ENCODE results near the gene MRI1.

Gene MRI1

GRCh38 chr19:13768510-13768909 is 4.2 kb downstream of the MRI1 start:
- Histone ChIP-seq H2AFZ (ENCODE audit: low read depth, low read length) (no peak overlapping the region), H3K36me3 (replicated peaks; ENCODE audit: low read depth, low read length) (peaks cover 20% of the 10 kb centered on the region), H3K4me3 (ENCODE audit: low read length) (no peak overlapping the region), H3K27ac (ENCODE audit: low read length) (no peak overlapping the region), H3K79me2 (ENCODE audit: low read length) (peaks cover 17% of the 10 kb centered on the region), H3K4me2 (ENCODE audit: low read length) (no peak overlapping the region), H3K9ac (ENCODE audit: low read length) (no peak overlapping the region), H3K4me1 (ENCODE audit: low read length) (peaks cover 8% of the 10 kb centered on the region), H3K9me3 (ENCODE audit: insufficient read depth, low read length) (no peaks in the 10 kb centered on the region), H3K27me3 (ENCODE audit: low read depth, low read length) (no peaks in the 10 kb centered on the region), H4K20me1 (ENCODE audit: insufficient read depth, low read length) (no peaks in the 10 kb centered on the region; the same call in 1 of the 2 replicates)
- TF ChIP-seq EZH2phosphoT487 (IDR thresholded peaks at IDR 0.05; ENCODE audit: low read depth), result no peak
- TF ChIP-seq, protein P1, sequence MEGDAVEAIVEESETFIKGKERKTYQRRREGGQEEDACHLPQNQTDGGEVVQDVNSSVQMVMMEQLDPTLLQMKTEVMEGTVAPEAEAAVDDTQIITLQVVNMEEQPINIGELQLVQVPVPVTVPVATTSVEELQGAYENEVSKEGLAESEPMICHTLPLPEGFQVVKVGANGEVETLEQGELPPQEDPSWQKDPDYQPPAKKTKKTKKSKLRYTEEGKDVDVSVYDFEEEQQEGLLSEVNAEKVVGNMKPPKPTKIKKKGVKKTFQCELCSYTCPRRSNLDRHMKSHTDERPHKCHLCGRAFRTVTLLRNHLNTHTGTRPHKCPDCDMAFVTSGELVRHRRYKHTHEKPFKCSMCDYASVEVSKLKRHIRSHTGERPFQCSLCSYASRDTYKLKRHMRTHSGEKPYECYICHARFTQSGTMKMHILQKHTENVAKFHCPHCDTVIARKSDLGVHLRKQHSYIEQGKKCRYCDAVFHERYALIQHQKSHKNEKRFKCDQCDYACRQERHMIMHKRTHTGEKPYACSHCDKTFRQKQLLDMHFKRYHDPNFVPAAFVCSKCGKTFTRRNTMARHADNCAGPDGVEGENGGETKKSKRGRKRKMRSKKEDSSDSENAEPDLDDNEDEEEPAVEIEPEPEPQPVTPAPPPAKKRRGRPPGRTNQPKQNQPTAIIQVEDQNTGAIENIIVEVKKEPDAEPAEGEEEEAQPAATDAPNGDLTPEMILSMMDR (IDR thresholded peaks at IDR 0.05; ENCODE audit: low read depth, low read length), result no peak

DNA sequence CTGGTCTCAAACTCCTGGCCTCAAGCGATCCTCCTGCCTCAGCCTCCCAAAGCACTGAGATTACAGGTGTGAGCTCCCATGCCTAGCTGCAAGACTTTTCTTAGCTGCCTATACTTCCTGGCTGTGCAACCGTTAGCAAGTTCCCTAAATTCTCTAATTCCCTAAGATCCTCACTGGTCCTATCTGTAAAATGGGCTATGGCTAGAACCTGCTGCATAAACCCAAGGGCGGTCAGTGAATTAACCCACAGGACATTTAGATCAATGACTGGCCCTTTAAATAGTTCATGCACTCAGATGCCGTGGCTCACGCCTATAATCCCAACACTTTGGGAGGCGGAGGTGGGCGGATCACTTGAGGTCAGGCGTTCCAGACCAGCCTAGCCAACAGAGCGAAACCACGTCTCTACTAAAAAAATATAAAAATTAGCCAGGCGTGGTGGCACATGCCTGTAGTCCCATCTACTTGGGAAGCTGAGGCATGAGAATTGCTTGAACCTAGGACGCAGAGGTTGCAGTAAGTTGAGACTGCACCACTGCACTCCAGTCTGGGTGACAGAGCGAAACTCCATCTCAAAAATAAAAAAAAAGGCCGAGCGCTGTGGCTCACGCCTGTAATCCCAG is 5.8 kb downstream of the MRI1 start:
- Histone ChIP-seq H3K4me2 (ENCODE audit: low read length) (no peak overlapping the region), H2AFZ (ENCODE audit: low read depth, low read length) (no peak overlapping the region), H3K36me3 (replicated peaks; ENCODE audit: low read depth, low read length) (peaks cover 20% of the 10 kb centered on the region), H3K9ac (ENCODE audit: low read length) (no peak overlapping the region), H3K27ac (ENCODE audit: low read length) (no peak overlapping the region), H3K79me2 (ENCODE audit: low read length) (peaks cover 16% of the 10 kb centered on the region), H3K9me3 (ENCODE audit: insufficient read depth, low read length) (no peaks in the 10 kb centered on the region), H3K4me3 (ENCODE audit: low read length) (no peak overlapping the region), H4K20me1 (ENCODE audit: insufficient read depth, low read length) (no peaks in the 10 kb centered on the region; the same call in 1 of the 2 replicates), H3K4me1 (ENCODE audit: low read length) (peaks cover 10% of the 10 kb centered on the region), H3K27me3 (ENCODE audit: low read depth, low read length) (no peaks in the 10 kb centered on the region)
- TF ChIP-seq EZH2phosphoT487 (IDR thresholded peaks at IDR 0.05; ENCODE audit: low read depth), result no peak
- TF ChIP-seq, protein P1 (IDR thresholded peaks at IDR 0.05; ENCODE audit: low read depth, low read length), result no peak

DNA sequence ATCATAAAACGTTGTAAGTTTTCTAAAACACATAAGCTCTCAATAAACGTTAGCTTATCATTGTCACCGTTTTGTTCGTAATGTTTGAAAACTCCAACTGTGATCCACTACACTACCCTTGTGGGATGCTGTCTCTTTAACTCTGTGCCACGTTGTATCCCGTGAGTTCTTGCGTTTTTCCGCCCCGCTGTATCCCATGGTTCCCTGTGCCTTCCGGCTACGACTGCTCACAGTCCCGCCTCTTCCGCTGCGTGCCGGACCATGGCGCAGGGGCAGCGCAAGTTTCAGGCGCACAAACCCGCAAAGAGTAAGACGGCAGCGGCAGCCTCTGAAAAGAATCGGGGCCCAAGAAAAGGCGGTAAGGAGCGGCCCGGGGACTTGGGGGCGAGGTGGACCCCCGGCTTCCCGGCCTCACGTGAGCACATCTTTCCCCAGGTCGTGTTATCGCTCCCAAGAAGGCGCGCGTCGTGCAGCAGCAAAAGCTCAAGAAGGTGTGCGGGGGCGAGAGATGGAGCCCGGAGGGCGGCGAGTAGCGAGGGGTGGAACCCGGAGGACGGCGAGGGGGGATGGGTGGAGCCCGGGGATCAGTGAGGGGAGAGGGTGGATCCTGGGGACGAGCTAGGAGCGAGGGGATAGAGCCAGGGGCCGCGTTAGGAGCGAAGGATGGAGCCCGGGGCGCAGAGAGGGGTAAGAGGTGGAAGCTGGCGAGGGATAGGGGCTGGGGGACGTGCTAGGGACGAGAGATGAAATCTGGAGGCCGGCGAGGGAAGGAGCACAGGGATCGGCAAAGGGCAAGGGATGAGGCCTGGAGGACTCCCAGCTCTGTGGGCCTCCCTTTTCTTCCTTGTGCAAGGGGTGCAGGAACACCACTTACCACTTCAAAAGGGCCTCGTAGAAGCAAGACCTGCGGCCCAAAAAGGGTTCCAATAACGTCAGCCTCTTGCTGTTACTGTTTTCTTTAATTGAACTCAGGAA is 10.2 kb downstream of the MRI1 start, which contains the start of gene C19orf53:
C19orf53 (plus strand) TSS at position 240 of the 975 bp plus-strand sequence; CDS start at position 262, 22 bp downstream.
- Histone ChIP-seq H2AFZ (ENCODE audit: low read depth, low read length) (peak within 1 kb of the TSS; percentile 54), H3K4me3 (ENCODE audit: low read length) (peak within 1 kb of the TSS; percentile 96), H3K36me3 (replicated peaks; ENCODE audit: low read depth, low read length) (peaks cover 38% of the 10 kb centered on the region), H3K27ac (ENCODE audit: low read length) (peak within 1 kb of the TSS; percentile 61), H3K4me1 (ENCODE audit: low read length) (peaks cover 11% of the 10 kb centered on the region), H3K9ac (ENCODE audit: low read length) (peak within 1 kb of the TSS; percentile 91), H3K9me3 (ENCODE audit: insufficient read depth, low read length) (no peaks in the 10 kb centered on the region), H3K79me2 (ENCODE audit: low read length) (peaks cover 30% of the 10 kb centered on the region), H3K4me2 (ENCODE audit: low read length) (peak within 1 kb of the TSS; percentile 82), H3K27me3 (ENCODE audit: low read depth, low read length) (no peaks in the 10 kb centered on the region), H4K20me1 (ENCODE audit: insufficient read depth, low read length) (no peaks in the 10 kb centered on the region)
- TF ChIP-seq EZH2phosphoT487 (IDR thresholded peaks at IDR 0.05; ENCODE audit: low read depth), result no peak
- TF ChIP-seq, protein P1 (IDR thresholded peaks at IDR 0.05; ENCODE audit: low read depth, low read length), result no peak

DNA sequence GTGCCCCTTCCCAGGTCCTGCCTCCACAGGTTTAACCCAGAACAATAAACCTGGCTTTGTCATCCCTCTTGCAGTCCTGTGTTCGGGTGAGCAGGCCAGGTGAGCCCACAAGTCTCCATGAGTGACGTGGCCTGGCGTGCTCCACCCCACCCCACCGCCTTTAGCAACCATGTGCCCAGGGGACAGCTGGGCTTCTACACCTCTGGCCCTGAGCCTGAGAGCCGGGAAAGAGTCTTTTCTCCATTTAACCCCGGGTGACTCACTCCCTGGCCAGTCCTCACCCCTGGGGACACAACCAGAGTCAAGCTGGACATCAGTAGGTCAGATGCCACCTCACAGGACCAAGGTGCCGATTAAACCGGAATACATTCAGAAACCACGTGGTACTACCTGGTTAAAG is 14.1 kb downstream of the MRI1 start:
- H3K4me1 ChIP-seq (ENCODE audit: low read length), result peaks cover 11% of the 10 kb centered on the region
- H4K20me1 ChIP-seq (ENCODE audit: insufficient read depth, low read length), result no peaks in the 10 kb centered on the region
- no peak overlapping the region for H3K4me3 ChIP-seq (ENCODE audit: low read length)
- H3K4me2 ChIP-seq (ENCODE audit: low read length), result no peak overlapping the region
- H3K9me3 ChIP-seq (ENCODE audit: insufficient read depth, low read length), result no peaks in the 10 kb centered on the region
- H2AFZ ChIP-seq (ENCODE audit: low read depth, low read length), result no peak overlapping the region
- H3K27ac ChIP-seq (ENCODE audit: low read length), result no peak overlapping the region
- peaks cover 32% of the 10 kb centered on the region for H3K36me3 ChIP-seq (replicated peaks; ENCODE audit: low read depth, low read length)
- H3K9ac ChIP-seq (ENCODE audit: low read length), result no peak overlapping the region
- peaks cover 30% of the 10 kb centered on the region for H3K79me2 ChIP-seq (ENCODE audit: low read length)
- no peak for TF ChIP-seq EZH2phosphoT487 (IDR thresholded peaks at IDR 0.05; ENCODE audit: low read depth)
- TF ChIP-seq, protein P1 (IDR thresholded peaks at IDR 0.05; ENCODE audit: low read depth, low read length), result no peak
- H3K27me3 ChIP-seq (ENCODE audit: low read depth, low read length), result no peaks in the 10 kb centered on the region
